Fibroblast of mammary gland (primary cell): ENCODE measurements around the gene CXCL13.
A peak's percentile ranks its signal among the peaks of the same experiment; 100 is the strongest.

Source experiments
- DNase-seq: peaks from one replicate; pipeline ENCODE4 v3.0.0-alpha.2; 2010; ENCODE audit warnings: low read depth
- H3K4me3 ChIP-seq: 2 replicates; pipeline ENCODE4 v1.5.1; 2011; ENCODE audit warnings: low read depth, mild to moderate bottlenecking, low read length, moderate library complexity; ENCODE audit not compliant: control insufficient read depth
- CTCF ChIP-seq: conservative IDR thresholded peaks from 2 replicates; pipeline ENCODE4 v1.5.1; 2011; ENCODE audit warnings: low read depth, low read length, inconsistent platforms; ENCODE audit not compliant: control insufficient read depth, insufficient read depth

Gene CXCL13

GRCh38 chr4:77576351-77576750 lies 29.3 kb upstream of the CXCL13 start:
- DNase-seq, result no peak
- no peak for TF ChIP-seq CTCF
- H3K4me3 ChIP-seq, result no peak overlapping the region

GRCh38 chr4:77578145-77578544 lies 27.5 kb upstream of the CXCL13 start:
- peak; percentile 28 for TF ChIP-seq CTCF
- H3K4me3 ChIP-seq, result no peak overlapping the region
- DNase-seq, result no peak

- no peak for TF ChIP-seq CTCF
- peak; percentile 86 for DNase-seq
- no peak overlapping the region for H3K4me3 ChIP-seq
Observed at GRCh38 chr4:77579406-77580076, 26.1 kb upstream of the CXCL13 start.

- peak; percentile 52 for DNase-seq
- no peak overlapping the region for H3K4me3 ChIP-seq
- no peak for TF ChIP-seq CTCF
Observed at GRCh38 chr4:77581724-77582123, 23.9 kb upstream of the CXCL13 start.

GRCh38 chr4:77582156-77582555 lies 23.5 kb upstream of the CXCL13 start:
- no peak overlapping the region for H3K4me3 ChIP-seq
- no peak for TF ChIP-seq CTCF
- DNase-seq, result peak; percentile 40

- H3K4me3 ChIP-seq, result no peak overlapping the region
- no peak for TF ChIP-seq CTCF
- DNase-seq, result no peak
Observed at GRCh38 chr4:77582711-77583110, 22.9 kb upstream of the CXCL13 start.

- no peak overlapping the region for H3K4me3 ChIP-seq
- peak; percentile 56 for DNase-seq
- TF ChIP-seq CTCF, result no peak
Observed at GRCh38 chr4:77586951-77587383, 18.7 kb upstream of the CXCL13 start.
